Measurements from ENCODE around the gene EXOC3L2. TPM values are rescaled to one million over a fixed set of nuclear protein-coding genes. Genes with fewer than 3 reads are reported as not detected.

The EXOC3L2 gene
- total and polyA plus RNA-seq, 2 donors from 2014 or later: 15.4 to 19.0 TPM

DNA sequence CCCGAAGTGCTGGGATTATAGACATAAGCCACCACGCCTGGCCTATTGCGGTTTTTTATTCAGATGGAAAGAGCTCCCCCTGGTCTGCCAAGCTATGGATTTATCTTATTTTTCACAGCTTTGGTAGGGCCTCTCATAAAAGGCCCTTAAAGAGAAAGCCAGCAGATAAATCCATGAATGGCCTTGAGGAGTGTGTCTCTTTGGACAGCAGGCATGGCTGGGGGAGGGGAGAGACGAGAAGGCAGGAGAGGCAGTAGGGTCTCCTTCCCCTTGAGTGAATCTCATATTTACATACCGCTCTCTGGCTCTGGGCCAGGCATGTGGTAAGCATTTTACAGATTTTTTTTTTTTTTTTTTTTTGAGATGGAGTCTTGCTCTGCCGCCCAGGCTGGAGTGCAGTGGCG is 31.1 kb upstream of the EXOC3L2 start:
- intact Hi-C loops (cut with DNase I): no loop called here
- DNase-seq (peak in 1 of 5 donors; percentile 52), FAIRE-seq (no peak)
- no peak overlapping the region for H3K9ac ChIP-seq (ENCODE audit: low read length in 3 of 3)
- no peaks in the 10 kb centered on the region for H3K4me1 ChIP-seq (ENCODE audit: control insufficient read depth in 2 of 3, insufficient read depth in 2 of 3, low read depth in 1 of 3, low read length in 3 of 3)
- H3K27me3 ChIP-seq (ENCODE audit: control insufficient read depth, insufficient read depth, low read length): no peaks in the 10 kb centered on the region
- no peak overlapping the region for H3K27ac ChIP-seq (ENCODE audit: low read depth in 2 of 2, low read length in 2 of 2)
- TF ChIP-seq, protein P1, sequence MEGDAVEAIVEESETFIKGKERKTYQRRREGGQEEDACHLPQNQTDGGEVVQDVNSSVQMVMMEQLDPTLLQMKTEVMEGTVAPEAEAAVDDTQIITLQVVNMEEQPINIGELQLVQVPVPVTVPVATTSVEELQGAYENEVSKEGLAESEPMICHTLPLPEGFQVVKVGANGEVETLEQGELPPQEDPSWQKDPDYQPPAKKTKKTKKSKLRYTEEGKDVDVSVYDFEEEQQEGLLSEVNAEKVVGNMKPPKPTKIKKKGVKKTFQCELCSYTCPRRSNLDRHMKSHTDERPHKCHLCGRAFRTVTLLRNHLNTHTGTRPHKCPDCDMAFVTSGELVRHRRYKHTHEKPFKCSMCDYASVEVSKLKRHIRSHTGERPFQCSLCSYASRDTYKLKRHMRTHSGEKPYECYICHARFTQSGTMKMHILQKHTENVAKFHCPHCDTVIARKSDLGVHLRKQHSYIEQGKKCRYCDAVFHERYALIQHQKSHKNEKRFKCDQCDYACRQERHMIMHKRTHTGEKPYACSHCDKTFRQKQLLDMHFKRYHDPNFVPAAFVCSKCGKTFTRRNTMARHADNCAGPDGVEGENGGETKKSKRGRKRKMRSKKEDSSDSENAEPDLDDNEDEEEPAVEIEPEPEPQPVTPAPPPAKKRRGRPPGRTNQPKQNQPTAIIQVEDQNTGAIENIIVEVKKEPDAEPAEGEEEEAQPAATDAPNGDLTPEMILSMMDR (IDR thresholded peaks at IDR 0.05; ENCODE audit: borderline replicate concordance, extremely low read depth, insufficient read depth): no peak
- no peaks in the 10 kb centered on the region for H3K9me3 ChIP-seq (ENCODE audit: control insufficient read depth in 2 of 3, insufficient read depth in 1 of 3, low read length in 3 of 3)
- no peak overlapping the region for H3K4me3 ChIP-seq (ENCODE audit: low read length in 3 of 3)
- H3K36me3 ChIP-seq (ENCODE audit: control insufficient read depth in 2 of 3, insufficient read depth in 3 of 3, low read length in 3 of 3): peaks cover 0 to 15% (median 4%) of the 10 kb centered on the region in 3 donors

DNA sequence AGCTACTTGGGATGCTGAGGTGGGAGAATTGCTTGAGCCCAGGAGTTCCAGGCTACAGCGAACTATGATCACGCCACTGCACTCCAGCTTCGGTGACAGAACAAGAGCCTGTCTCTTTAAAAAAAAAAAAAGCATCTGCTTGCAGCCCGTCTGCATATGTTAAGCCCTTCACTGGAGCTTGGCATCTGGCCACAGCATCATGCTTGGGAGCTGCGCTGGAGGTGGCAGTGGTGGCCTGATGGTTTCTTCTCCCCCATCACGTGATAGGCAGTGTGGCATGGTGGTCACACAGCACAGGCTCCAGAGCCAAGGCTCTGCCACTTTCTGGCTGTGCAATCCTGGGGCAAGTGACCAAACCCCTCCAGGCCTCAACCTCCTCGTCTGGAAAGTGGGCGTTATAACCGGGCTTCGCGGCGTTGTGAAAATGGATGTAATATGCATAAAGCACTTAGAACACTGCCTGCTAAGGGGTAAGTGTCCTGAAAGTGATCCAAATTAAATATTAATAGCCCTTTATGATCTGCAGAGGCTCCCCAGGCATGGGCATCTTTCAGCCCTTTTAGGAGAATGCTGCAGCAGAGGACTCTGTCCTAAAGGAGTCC is 30.3 kb upstream of the EXOC3L2 start:
- FAIRE-seq: no peak
- H3K27me3 ChIP-seq (ENCODE audit: control insufficient read depth, insufficient read depth, low read length): no peaks in the 10 kb centered on the region

DNA sequence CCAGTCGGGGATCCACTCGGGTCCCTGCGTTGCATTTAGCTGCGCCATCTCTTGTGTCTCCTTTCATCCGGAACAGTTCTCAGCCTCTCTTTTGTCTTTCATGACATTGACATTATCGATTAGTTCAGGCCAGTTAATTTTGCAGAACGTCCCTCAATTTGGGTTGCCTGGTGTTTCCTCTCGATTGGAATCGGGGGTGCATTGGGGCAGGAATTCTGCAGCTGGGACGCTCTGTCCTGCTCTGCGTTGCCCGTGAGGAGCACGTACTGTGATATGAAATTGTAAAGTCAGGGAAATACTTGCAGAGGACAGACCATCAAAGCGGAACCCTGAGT is 28.3 kb upstream of the EXOC3L2 start:
- Histone ChIP-seq H3K9ac (ENCODE audit: low read length in 3 of 3) (no peak overlapping the region), H3K4me1 (ENCODE audit: control insufficient read depth in 2 of 3, insufficient read depth in 2 of 3, low read depth in 1 of 3, low read length in 3 of 3) (no peaks in the 10 kb centered on the region), H3K27me3 (ENCODE audit: control insufficient read depth, insufficient read depth, low read length) (no peaks in the 10 kb centered on the region), H3K27ac (ENCODE audit: low read depth in 2 of 2, low read length in 2 of 2) (no peak overlapping the region), H3K4me3 (ENCODE audit: low read length in 3 of 3) (no peak overlapping the region), H3K36me3 (ENCODE audit: control insufficient read depth in 2 of 3, insufficient read depth in 3 of 3, low read length in 3 of 3) (peaks cover 2 to 15% (median 6%) of the 10 kb centered on the region in 3 donors), H3K9me3 (ENCODE audit: control insufficient read depth in 2 of 3, insufficient read depth in 1 of 3, low read length in 3 of 3) (no peaks in the 10 kb centered on the region)
- TF ChIP-seq, protein P1 (IDR thresholded peaks at IDR 0.05; ENCODE audit: borderline replicate concordance, extremely low read depth, insufficient read depth): no peak
- FAIRE-seq: no peak
- intact Hi-C loops (cut with DNase I): no loop called here
- no peak for DNase-seq

More for the DNA sequence above, 30.3 kb upstream of the EXOC3L2 start:
- no peak overlapping the region for H3K4me3 ChIP-seq (ENCODE audit: low read length in 3 of 3)
- H3K4me1 ChIP-seq (ENCODE audit: control insufficient read depth in 2 of 3, insufficient read depth in 2 of 3, low read depth in 1 of 3, low read length in 3 of 3): no peaks in the 10 kb centered on the region
- TF ChIP-seq, protein P1 (IDR thresholded peaks at IDR 0.05; ENCODE audit: borderline replicate concordance, extremely low read depth, insufficient read depth): no peak
- no peak overlapping the region for H3K9ac ChIP-seq (ENCODE audit: low read length in 3 of 3)
- DNase-seq: peak in 1 of 5 donors; percentile 35
- no peak overlapping the region for H3K27ac ChIP-seq (ENCODE audit: low read depth in 2 of 2, low read length in 2 of 2)
- peaks cover 0 to 15% (median 8%) of the 10 kb centered on the region in 3 donors for H3K36me3 ChIP-seq (ENCODE audit: control insufficient read depth in 2 of 3, insufficient read depth in 3 of 3, low read length in 3 of 3)
- intact Hi-C loops (cut with DNase I): no loop called here
- H3K9me3 ChIP-seq (ENCODE audit: control insufficient read depth in 2 of 3, insufficient read depth in 1 of 3, low read length in 3 of 3): no peaks in the 10 kb centered on the region

DNA sequence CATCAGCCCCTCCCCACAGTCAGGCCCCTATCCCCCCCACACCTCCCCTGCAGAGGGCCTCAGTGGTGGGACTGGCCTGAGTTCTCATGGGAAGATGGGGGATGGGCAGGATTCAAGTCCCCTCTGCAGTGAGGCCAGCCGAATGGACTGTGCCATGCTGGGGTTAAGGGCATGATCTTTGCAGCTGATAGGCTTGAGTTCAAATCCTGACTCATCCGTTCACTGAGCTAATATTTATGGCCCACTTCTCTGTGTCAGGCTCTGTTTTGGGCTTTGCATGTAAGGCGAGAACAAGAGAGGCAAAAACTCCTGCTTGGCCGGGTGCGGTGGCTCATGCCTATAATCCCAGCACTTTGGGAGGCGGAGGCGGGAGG is 26.5 kb upstream of the EXOC3L2 start:
- TF ChIP-seq, protein P1 (IDR thresholded peaks at IDR 0.05; ENCODE audit: borderline replicate concordance, extremely low read depth, insufficient read depth): no peak
- no peaks in the 10 kb centered on the region for H3K9me3 ChIP-seq (ENCODE audit: control insufficient read depth in 2 of 3, insufficient read depth in 1 of 3, low read length in 3 of 3)
- H3K27ac ChIP-seq (ENCODE audit: low read depth in 2 of 2, low read length in 2 of 2): no peak overlapping the region
- no peak for DNase-seq
- H3K4me3 ChIP-seq (ENCODE audit: low read length in 3 of 3): no peak overlapping the region
- peaks cover 2 to 11% (median 9%) of the 10 kb centered on the region in 3 donors for H3K36me3 ChIP-seq (ENCODE audit: control insufficient read depth in 2 of 3, insufficient read depth in 3 of 3, low read length in 3 of 3)
- no peaks in the 10 kb centered on the region for H3K27me3 ChIP-seq (ENCODE audit: control insufficient read depth, insufficient read depth, low read length)
- H3K4me1 ChIP-seq (ENCODE audit: control insufficient read depth in 2 of 3, insufficient read depth in 2 of 3, low read depth in 1 of 3, low read length in 3 of 3): no peaks in the 10 kb centered on the region
- no peak overlapping the region for H3K9ac ChIP-seq (ENCODE audit: low read length in 3 of 3)
- no peak for FAIRE-seq
- intact Hi-C loops (cut with DNase I): no loop called here
